ENCODE data around the gene DHX15. TPM values are rescaled to one million over a fixed set of nuclear protein-coding genes. Genes with fewer than 3 reads are reported as not detected.
"Not testable (repeated sequence)": the region's sequence is repeated elsewhere in the genome, so short reads cannot be mapped to it uniquely, and the experiment has no call there.

The DHX15 gene
- total and polyA plus RNA-seq, 2 experiments from 2014 or later, result 226 to 372 TPM

- not testable (repeated sequence) for H3K27ac Mint-ChIP-seq; H4K20me1 ChIP-seq (replicated peaks; ENCODE audit: insufficient read depth); H2AFZ ChIP-seq; H3K36me3 ChIP-seq (ENCODE audit: insufficient read depth); H3K79me2 ChIP-seq (replicated peaks; ENCODE audit: insufficient read depth); ATAC-seq; H3K4me3 Mint-ChIP-seq; H3K9me2 ChIP-seq (ENCODE audit: insufficient read depth); H3K27ac ChIP-seq (ENCODE audit: low read depth); H3K36me3 Mint-ChIP-seq (ENCODE audit: low read depth); DNase-seq (ENCODE audit: low spot score); H3K9me3 Mint-ChIP-seq; H3K27me3 ChIP-seq (ENCODE audit: insufficient read depth)
- H3K4me1 ChIP-seq (ENCODE audit: insufficient read depth), result peaks cover 62% of the 10 kb centered on the region
- peak overlapping the region; percentile 47; the same call in 1 of the 2 replicates for H3K4me3 ChIP-seq
- Mint-ChIP-seq H3K27me3 (ENCODE audit: insufficient read depth, low read depth, poor library complexity) (peaks cover 26% of the 10 kb centered on the region), H3K4me1 (peaks cover 62% of the 10 kb centered on the region)
- peak overlapping the region; percentile 46; the same call in 1 of the 2 replicates for H3K4me2 ChIP-seq
- H3F3A ChIP-seq (replicated peaks; ENCODE audit: low read depth), result peaks cover 16% of the 10 kb centered on the region
Measured at GRCh38 chr4:24503090-24503489, 81.3 kb downstream of the DHX15 start.

GRCh38 chr4:24497221-24497620, 87.1 kb downstream of the DHX15 start:
- Histone ChIP-seq H3K4me1 (ENCODE audit: insufficient read depth) (peaks cover 24% of the 10 kb centered on the region), H3K79me2 (replicated peaks; ENCODE audit: insufficient read depth) (peaks cover 1% of the 10 kb centered on the region), H4K20me1 (replicated peaks; ENCODE audit: insufficient read depth) (no peaks in the 10 kb centered on the region), H3K4me3 (no peak overlapping the region), H3F3A (replicated peaks; ENCODE audit: low read depth) (peaks cover 5% of the 10 kb centered on the region; the same call in 1 of the 2 replicates), H3K27me3 (ENCODE audit: insufficient read depth) (no peaks in the 10 kb centered on the region), H3K4me2 (no peak overlapping the region), H2AFZ (peak overlapping the region; percentile 14), H3K9me2 (ENCODE audit: insufficient read depth) (0 out of 2 replicates have a peak, but pooled peaks cover 4% of the 10 kb centered on the region), H3K27ac (ENCODE audit: low read depth) (no peak overlapping the region), H3K36me3 (ENCODE audit: insufficient read depth) (no peaks in the 10 kb centered on the region)
- no peaks in the 10 kb centered on the region for H3K36me3 Mint-ChIP-seq (ENCODE audit: low read depth)
- ATAC-seq (no peak), DNase-seq (ENCODE audit: low spot score) (no peak)
- peaks cover 25% of the 10 kb centered on the region for H3K4me1 Mint-ChIP-seq
- no peak for TF ChIP-seq JUNB (IDR thresholded peaks at IDR 0.05; ENCODE audit: unreplicated experiment)
- no peak for TF ChIP-seq EZH2 (IDR thresholded peaks at IDR 0.05; ENCODE audit: low read depth, unreplicated experiment)
- TF ChIP-seq CREB1 (CRISPR knock-in tag; IDR thresholded peaks at IDR 0.05; ENCODE audit: low read depth), result no peak
- TF ChIP-seq POLR2AphosphoS5 (IDR thresholded peaks at IDR 0.05; ENCODE audit: low read depth), result no peak
- TF ChIP-seq ETS1 (IDR thresholded peaks at IDR 0.05), result no peak
- TF ChIP-seq EZH2phosphoT487 (IDR thresholded peaks at IDR 0.05; ENCODE audit: unreplicated experiment), result no peak
- peaks cover 5% of the 10 kb centered on the region for H3K27me3 Mint-ChIP-seq (ENCODE audit: insufficient read depth, low read depth, poor library complexity)
- no peak overlapping the region for H3K4me3 Mint-ChIP-seq
- peaks cover 14% of the 10 kb centered on the region for H3K9me3 Mint-ChIP-seq
- no peak overlapping the region for H3K27ac Mint-ChIP-seq

GRCh38 chr4:24496597-24496996, 87.8 kb downstream of the DHX15 start:
- H3K27me3 Mint-ChIP-seq (ENCODE audit: insufficient read depth, low read depth, poor library complexity), result peaks cover 5% of the 10 kb centered on the region
- no peak overlapping the region for H3K4me2 ChIP-seq
- H3K27ac Mint-ChIP-seq, result no peak overlapping the region
- peaks cover 16% of the 10 kb centered on the region for H3K9me3 Mint-ChIP-seq
- no peak overlapping the region for H3K27ac ChIP-seq (ENCODE audit: low read depth)
- H2AFZ ChIP-seq, result peak overlapping the region; percentile 14
- no peaks in the 10 kb centered on the region for H3K36me3 ChIP-seq (ENCODE audit: insufficient read depth)
- peaks cover 22% of the 10 kb centered on the region for H3K4me1 ChIP-seq (ENCODE audit: insufficient read depth)
- no peak overlapping the region for H3K4me3 Mint-ChIP-seq
- no peaks in the 10 kb centered on the region for H4K20me1 ChIP-seq (replicated peaks; ENCODE audit: insufficient read depth)
- H3K4me3 ChIP-seq, result no peak overlapping the region
- H3K36me3 Mint-ChIP-seq (ENCODE audit: low read depth), result no peaks in the 10 kb centered on the region
- DNase-seq (ENCODE audit: low spot score) (no peak), ATAC-seq (no peak)
- no peaks in the 10 kb centered on the region for H3K27me3 ChIP-seq (ENCODE audit: insufficient read depth)
- H3K9me2 ChIP-seq (ENCODE audit: insufficient read depth), result 0 out of 2 replicates have a peak, but pooled peaks cover 8% of the 10 kb centered on the region
- H3K4me1 Mint-ChIP-seq, result peaks cover 22% of the 10 kb centered on the region
- H3F3A ChIP-seq (replicated peaks; ENCODE audit: low read depth), result peaks cover 5% of the 10 kb centered on the region; the same call in 1 of the 2 replicates
- no peak for TF ChIP-seq STAT1 (IDR thresholded peaks at IDR 0.05; ENCODE audit: unreplicated experiment)
- TF ChIP-seq ZNF331 (CRISPR knock-in tag; IDR thresholded peaks at IDR 0.05; ENCODE audit: low read depth), result no peak
- no peak for TF ChIP-seq CREB1 (CRISPR knock-in tag; IDR thresholded peaks at IDR 0.05; ENCODE audit: low read depth)
- TF ChIP-seq POLR2AphosphoS5 (IDR thresholded peaks at IDR 0.05; ENCODE audit: low read depth), result no peak
- TF ChIP-seq ZNF114 (CRISPR knock-in tag; IDR thresholded peaks at IDR 0.05), result no peak
- no peak for TF ChIP-seq ZNF462 (CRISPR knock-in tag; IDR thresholded peaks at IDR 0.05)
- H3K79me2 ChIP-seq (replicated peaks; ENCODE audit: insufficient read depth), result no peaks in the 10 kb centered on the region

Measured in GM23338 (cell line).